ENCODE data around the gene WDR27.
A peak's percentile ranks its signal among the peaks of the same experiment; 100 is the strongest.
"Not testable (repeated sequence)": the region's sequence is repeated elsewhere in the genome, so short reads cannot be mapped to it uniquely, and the experiment has no call there.

The WDR27 gene

GRCh38 chr6:169640351-169640852, 61.4 kb downstream of the WDR27 start:
- DNase-seq (ENCODE audit: low read depth in 2 of 2) = peak in 1 of 2 experiments; percentile 45

- no peak for DNase-seq (ENCODE audit: low read depth in 2 of 2)
These were observed 62.1 kb downstream of the WDR27 start for GRCh38 chr6:169639653-169640278.

DNA sequence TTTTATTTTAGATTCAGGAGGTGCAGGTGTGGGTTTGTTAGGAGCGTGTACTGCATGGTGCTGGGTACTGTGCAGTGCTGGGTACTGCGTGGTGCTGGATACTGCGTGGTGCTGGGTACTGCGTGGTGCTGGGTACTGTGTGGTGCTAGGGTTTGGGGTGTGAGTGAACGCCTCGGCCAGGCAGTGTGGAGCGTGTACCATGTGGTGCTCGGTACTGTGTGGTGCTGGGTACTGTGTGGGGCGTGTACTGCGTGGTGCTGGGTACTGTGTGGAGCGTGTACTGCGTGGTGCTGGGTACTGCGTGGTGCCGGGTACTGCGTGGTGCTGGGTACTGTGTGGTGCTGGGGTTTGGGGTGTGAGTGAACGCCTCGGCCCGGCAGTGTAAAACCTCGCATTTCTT, 62.9 kb downstream of the WDR27 start:
- DNase-seq (ENCODE audit: low read depth in 2 of 2) = no peak

GRCh38 chr6:169638388-169638787, 63.4 kb downstream of the WDR27 start:
- no peak for DNase-seq (ENCODE audit: low read depth in 2 of 2)

- DNase-seq (ENCODE audit: low read depth in 2 of 2) = no peak
These were observed 66.5 kb downstream of the WDR27 start for GRCh38 chr6:169635345-169635744.

- no peak for DNase-seq (ENCODE audit: low read depth in 2 of 2)
These were observed 69.0 kb downstream of the WDR27 start for GRCh38 chr6:169632841-169633240.

DNA sequence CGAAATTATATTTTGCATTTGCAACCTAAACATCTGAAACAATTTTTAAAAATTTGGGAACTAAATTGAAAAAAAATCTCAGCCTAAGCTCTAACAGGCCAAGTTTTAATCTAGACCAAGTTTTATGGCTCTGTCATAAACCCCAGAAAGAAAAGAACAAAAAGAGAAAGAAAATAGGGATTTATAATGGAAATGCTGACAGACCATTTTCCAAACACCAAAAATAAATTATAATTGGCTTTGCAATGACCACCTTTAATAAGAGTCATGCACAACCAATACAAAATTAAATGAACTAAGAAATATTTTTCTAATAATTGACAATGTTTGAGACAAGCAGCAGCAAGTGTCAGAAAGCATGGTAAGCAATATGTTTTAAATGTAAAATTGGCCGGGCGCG, 72.6 kb downstream of the WDR27 start:
- DNase-seq (ENCODE audit: low read depth in 2 of 2) = no peak

DNA sequence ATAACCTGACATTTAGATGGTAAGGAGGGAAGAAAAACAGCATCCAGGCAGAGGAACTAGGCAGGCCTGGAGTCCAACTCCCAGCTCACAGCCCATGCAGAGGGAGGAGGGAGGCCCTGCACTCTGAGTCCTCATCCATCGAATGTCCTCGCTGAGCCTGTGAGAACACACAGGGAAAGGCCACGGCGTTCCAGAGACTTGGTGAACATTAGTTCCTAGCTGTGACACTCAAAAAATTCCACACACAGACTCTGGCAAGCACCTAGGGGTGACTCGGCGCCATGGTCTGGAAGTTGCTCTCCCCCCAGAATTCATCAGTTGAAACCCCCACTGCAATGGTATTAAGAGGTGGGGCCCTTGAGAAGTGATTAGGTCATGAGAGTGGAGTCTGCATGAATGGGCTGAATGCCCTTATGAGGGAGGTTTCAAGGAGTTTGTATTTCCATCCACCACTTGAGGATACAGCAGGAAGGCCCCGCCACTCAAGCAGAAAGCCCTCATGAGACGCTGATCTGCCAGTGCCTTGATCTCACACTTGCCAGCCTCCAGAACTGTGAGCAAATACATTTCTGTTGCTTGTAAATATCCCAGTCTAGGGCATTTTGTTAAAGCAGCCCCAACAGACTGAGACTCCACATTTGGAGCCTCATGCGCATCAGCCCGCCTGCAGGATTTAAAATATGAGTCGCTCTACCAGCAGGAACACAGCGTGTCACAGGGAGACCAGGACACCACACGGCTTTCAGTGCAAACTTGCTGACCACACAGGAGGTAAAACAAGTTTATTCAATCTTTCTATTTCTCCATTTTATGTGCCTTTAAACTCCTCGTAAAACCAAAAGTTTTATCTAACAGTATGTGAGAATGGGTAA, 73.9 kb downstream of the WDR27 start:
- DNase-seq (ENCODE audit: low read depth in 2 of 2) = no peak

GRCh38 chr6:169626649-169627048, 75.2 kb downstream of the WDR27 start:
- no peak for DNase-seq (ENCODE audit: low read depth in 2 of 2)

DNA sequence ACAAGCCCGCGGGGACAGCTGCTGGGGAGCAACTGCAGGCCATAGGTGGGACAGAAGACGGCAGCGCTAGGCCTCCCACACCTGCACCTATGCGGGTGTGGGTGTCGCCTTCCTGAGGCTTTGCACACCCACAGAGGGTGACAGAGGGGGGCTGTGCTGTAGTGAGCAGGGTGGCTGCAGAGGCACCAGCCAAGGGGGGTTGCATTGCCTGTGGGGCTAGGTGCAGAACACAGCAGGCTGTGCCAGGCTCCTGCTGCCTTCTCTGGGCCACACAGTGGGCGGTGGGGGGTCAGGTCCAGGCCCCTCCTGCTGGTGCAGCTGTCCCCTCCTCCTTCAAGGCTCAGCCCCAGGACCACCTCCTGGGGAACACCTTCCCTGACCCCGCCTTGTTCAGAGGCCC, 75.7 kb downstream of the WDR27 start:
- no peak for DNase-seq (ENCODE audit: low read depth in 2 of 2)

DNA sequence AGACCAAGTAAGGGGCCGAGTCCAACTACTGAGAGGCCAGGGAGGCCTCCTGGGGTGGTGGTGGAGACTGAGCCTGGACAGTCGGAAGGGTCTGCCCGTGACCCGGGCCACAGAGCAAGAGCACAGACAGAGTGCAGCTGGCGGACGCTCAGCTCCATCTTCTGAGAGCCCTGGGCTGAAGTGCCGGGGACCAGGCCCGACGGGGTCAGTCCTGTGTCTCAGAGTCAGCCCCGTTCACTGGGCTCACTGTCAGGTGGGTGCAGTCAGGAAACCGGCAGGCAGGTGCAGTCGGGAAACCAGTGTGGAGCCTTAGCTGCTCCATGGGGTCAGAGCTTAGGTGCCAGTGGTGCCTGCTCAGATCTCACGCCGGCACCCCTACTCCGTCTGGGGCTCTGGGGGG, 76.5 kb downstream of the WDR27 start:
- no peak for DNase-seq (ENCODE audit: low read depth in 2 of 2)

DNA sequence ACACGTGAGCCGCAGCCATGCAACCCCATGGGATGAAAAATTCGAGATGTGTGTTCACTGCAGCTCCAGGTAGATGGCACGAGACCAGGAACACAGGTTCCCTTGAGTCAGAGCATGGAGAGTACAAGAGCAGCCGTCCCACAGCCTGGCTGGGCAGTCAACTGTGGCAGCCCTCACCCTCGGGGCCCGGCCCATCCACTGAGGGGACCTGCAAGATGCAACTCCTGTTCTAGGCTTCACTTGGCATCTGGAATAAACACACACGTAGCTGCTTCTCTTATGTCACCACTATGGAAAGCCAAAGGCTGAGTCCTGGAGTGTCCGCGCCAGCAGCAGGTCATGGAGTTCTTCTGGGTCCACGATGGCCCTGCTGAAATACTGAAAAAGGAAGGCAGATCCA, 77.0 kb downstream of the WDR27 start:
- DNase-seq (ENCODE audit: low read depth in 2 of 2) = no peak

GRCh38 chr6:169623975-169624374, 77.9 kb downstream of the WDR27 start:
- DNase-seq (ENCODE audit: low read depth in 2 of 2) = no peak

DNA sequence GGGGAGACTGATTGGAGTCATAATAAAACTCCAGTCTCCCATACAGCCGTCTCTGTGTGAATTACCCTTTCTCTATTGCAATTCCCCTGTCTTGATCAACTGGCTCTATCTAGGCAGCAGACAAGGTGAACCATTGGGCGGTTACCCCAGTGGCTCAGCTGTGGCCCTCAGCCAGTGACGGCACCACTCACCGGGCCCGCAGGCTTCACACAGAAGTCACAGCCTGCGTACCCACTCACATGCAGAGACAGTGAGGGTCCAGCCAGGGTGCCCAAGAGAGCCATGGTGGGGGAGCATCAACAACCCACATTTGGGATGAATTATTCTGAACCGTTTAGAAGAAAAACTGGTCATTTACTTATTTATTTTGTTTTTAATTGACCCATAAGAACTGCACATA, 78.5 kb downstream of the WDR27 start:
- no peak for DNase-seq (ENCODE audit: low read depth in 2 of 2)

DNA sequence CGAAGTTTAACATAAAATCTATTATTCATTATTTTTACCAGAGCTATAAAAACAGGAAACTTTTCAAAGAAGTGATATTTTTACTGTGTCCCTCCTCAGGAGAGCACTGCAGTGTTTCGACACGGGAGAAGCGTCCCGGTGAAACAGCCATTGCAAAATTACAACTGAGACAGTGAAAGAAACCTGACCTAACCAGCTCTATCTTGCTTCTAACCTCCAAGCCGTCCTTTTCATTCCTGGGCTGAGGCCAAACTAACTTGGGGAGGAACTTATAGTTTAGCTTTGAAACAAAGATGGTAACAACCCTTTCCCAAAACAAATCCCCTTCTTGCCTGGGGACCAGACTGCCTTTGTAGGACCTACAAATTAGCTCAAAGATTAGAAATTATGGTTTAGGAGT, 79.2 kb downstream of the WDR27 start:
- no peak for DNase-seq (ENCODE audit: low read depth in 2 of 2)

DNA sequence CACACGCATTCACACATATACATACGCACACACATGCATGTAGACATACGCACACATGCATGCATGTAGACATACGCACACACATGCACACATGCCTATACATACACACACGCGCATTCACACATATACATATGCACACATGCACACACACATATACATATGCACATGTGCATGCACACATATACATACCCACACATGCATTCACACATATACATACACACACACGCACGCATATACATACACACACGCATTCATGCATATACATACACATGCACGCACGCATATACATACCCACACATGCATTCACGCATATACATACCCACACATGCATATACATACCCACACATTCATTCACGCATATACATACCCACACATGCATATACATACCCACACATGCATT, 80.5 kb downstream of the WDR27 start:
- DNase-seq (ENCODE audit: low read depth in 2 of 2) = no peak

- peak in 1 of 2 experiments; percentile 29 for DNase-seq (ENCODE audit: low read depth in 2 of 2)
These were observed 81.4 kb downstream of the WDR27 start for GRCh38 chr6:169620171-169621130.

DNA sequence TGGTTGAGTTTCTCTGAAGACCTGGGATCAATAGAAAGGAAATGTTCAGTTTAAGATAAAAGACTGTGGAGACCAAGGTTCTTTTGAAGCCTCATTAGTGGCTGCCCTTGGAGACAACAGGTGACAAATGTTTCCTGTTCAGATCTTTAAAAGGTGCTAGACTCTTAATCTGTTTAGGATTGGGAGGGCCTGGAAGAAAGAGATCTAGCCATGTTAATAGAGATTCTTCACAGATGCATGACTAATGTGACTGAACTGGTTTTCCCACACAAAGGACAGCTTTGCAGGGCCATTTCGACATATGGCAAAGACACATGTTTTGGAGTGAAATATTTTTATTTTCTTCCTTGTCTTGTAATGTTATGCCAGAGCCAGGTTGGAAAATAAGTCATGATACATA, 82.2 kb downstream of the WDR27 start:
- no peak for DNase-seq (ENCODE audit: low read depth in 2 of 2)

DNA sequence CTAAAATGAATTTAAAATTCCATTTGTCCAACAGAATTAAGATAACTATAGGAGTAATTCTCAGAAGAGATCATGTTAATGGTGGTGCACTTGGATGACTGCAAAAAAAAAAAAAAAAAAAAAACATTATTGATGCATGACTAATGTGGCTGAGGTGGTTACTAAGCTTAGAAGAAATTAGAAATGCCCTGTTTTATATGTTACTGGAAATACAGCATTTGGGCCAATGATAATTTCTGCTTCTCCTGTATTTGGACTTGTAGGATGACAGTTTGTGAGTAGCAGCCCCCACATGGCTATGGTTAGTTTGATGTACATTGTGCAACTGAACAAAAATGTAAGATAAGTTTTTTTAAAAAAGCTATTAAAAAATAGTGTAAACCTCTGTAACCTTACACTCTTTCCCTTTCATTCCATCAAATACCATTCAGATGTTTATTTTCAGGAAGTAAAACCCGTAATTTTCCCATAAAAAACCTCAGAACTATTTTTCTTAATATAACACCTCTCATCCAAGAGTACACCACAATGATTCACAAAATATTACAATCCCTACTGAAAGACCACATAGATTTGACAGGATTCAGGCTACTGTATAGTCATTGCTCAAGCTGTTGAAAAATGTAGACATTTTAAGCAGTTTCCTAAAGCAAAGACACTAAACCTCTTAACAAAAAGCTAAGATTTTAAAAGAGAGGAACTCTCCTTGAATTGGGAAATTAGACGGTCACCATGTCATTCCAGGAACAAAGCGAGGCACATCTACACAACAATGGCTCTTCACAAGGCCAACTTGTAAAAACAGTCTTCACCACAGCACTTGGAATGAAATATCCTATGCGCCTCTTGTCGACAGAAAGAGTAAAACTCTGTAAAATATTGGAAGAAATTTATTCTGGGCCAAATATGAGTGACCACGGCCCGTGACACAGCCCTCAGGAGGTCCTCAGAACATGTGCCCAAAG, 83.0 kb downstream of the WDR27 start:
- DNase-seq (ENCODE audit: low read depth in 2 of 2) = peak; percentile 98 to 99

- no peak for DNase-seq (ENCODE audit: low read depth in 2 of 2)
These were observed 84.3 kb downstream of the WDR27 start for GRCh38 chr6:169617562-169617961.

GRCh38 chr6:169608609-169609008, 93.2 kb downstream of the WDR27 start:
- not testable (repeated sequence) for DNase-seq (ENCODE audit: low read depth in 2 of 2)

Data from fibroblast of skin of left quadriceps (primary cell).